HL-60 (cell line): ENCODE data around the gene SEC14L5.

Experiments used
- GABPA ChIP-seq: IDR thresholded peaks from 2 replicates; pipeline ENCODE4 v1.6.1; 2012; ENCODE audit warnings: low read depth
- POLR2AphosphoS5 ChIP-seq: IDR thresholded peaks from 2 replicates; pipeline ENCODE4 v1.6.1; 2012; ENCODE audit warnings: low read depth
- SPI1 ChIP-seq: IDR thresholded peaks from 2 replicates; pipeline ENCODE4 v1.6.1; 2012; ENCODE audit warnings: low read depth, mild to moderate bottlenecking, borderline replicate concordance
- TF ChIP-seq, protein P1 (sequence below): IDR thresholded peaks from one replicate; pipeline ENCODE4 v1.5.1; 2011; ENCODE audit warnings: low read length, control low read depth, inconsistent platforms; ENCODE audit not compliant: insufficient read depth

DNA sequence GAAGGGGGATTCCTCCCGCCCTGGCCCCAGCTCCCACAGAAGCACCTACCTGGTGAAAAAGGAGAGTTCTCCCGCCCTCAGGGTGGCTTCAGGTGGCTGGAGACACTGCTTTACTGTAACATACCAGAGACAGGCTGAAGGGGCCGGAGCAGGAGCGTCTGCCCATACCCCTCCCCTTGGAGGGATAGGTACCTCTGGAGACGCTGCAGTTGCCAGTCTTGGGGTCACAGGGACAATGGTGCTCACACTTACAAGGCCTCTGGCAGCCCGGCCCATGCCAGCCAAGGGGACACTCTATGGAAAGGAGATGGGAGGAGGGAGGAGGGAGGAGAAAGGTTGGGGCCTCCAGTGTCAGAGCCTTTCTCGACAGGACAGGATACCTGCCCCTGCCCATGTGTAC, 69.0 kb downstream of the SEC14L5 start:
- TF ChIP-seq, protein P1, sequence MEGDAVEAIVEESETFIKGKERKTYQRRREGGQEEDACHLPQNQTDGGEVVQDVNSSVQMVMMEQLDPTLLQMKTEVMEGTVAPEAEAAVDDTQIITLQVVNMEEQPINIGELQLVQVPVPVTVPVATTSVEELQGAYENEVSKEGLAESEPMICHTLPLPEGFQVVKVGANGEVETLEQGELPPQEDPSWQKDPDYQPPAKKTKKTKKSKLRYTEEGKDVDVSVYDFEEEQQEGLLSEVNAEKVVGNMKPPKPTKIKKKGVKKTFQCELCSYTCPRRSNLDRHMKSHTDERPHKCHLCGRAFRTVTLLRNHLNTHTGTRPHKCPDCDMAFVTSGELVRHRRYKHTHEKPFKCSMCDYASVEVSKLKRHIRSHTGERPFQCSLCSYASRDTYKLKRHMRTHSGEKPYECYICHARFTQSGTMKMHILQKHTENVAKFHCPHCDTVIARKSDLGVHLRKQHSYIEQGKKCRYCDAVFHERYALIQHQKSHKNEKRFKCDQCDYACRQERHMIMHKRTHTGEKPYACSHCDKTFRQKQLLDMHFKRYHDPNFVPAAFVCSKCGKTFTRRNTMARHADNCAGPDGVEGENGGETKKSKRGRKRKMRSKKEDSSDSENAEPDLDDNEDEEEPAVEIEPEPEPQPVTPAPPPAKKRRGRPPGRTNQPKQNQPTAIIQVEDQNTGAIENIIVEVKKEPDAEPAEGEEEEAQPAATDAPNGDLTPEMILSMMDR = no peak
- TF ChIP-seq POLR2AphosphoS5 (no peak), GABPA (no peak), SPI1 (no peak)
